HepG2 (cell line): ENCODE results near the gene EFNA3. TPM values are rescaled to one million over a fixed set of nuclear protein-coding genes. Genes with fewer than 3 reads are reported as not detected.

Experiments used
- AHDC1 ChIP-seq: sonication (generic); formaldehyde crosslinking; IDR thresholded peaks from 2 replicates; pipeline ENCODE4 v1.5.1; 2020; ENCODE audit warnings: mild to moderate bottlenecking, missing genetic modification reagents, borderline replicate concordance
- ARNT2 ChIP-seq: sonication (generic); formaldehyde crosslinking; IDR thresholded peaks from 2 replicates; pipeline ENCODE4 v1.8.0; 2022; ENCODE audit warnings: mild to moderate bottlenecking, low read depth, missing genetic modification reagents, moderate library complexity
- DMTF1 ChIP-seq: sonication (generic); formaldehyde crosslinking; IDR thresholded peaks from 2 replicates; pipeline ENCODE4 v1.4.0; 2020; ENCODE audit warnings: mild to moderate bottlenecking, missing genetic modification reagents
- FOXM1 ChIP-seq: sonication (generic); formaldehyde crosslinking; IDR thresholded peaks from 2 replicates; pipeline ENCODE4 v1.5.0; 2020; ENCODE audit warnings: missing genetic modification reagents
- GMEB2 ChIP-seq: IDR thresholded peaks from 2 replicates; pipeline ENCODE4 v1.6.1; 2016; ENCODE audit warnings: missing biosample characterization, missing genetic modification reagents, low read depth
- PRMT3 ChIP-seq: sonication (generic); formaldehyde crosslinking; IDR thresholded peaks from 2 replicates; pipeline ENCODE4 v1.8.1; 2022; ENCODE audit warnings: low read depth, mild to moderate bottlenecking, moderate library complexity, missing genetic modification reagents, borderline replicate concordance
- SMAD1 ChIP-seq: sonication (generic); formaldehyde crosslinking; IDR thresholded peaks from 2 replicates; pipeline ENCODE4 v1.4.0; 2020; ENCODE audit warnings: missing genetic modification reagents, low read depth, mild to moderate bottlenecking, borderline replicate concordance
- SMAD9 ChIP-seq: sonication (generic); formaldehyde crosslinking; IDR thresholded peaks from 2 replicates; pipeline ENCODE4 v1.5.1; 2020; ENCODE audit warnings: mild to moderate bottlenecking, missing genetic modification reagents
- TEAD2 ChIP-seq: sonication (generic); formaldehyde crosslinking; IDR thresholded peaks from 2 replicates; pipeline ENCODE4 v1.9.0; 2021; ENCODE audit warnings: missing genetic modification reagents
- ZNF510 ChIP-seq: sonication (generic); formaldehyde crosslinking; IDR thresholded peaks from 2 replicates; pipeline ENCODE4 v1.4.0; 2020; ENCODE audit warnings: low read depth, mild to moderate bottlenecking, missing genetic modification reagents
- ZNF549 ChIP-seq: sonication (generic); formaldehyde crosslinking; IDR thresholded peaks from 2 replicates; pipeline ENCODE4 v1.5.0; 2020; ENCODE audit warnings: missing genetic modification reagents
- polyA plus RNA-seq, 8 experiments: library from polyadenylated mRNA; depleted of rRNA in 3 of 8; stranded (reverse) in 7 of 8; unstranded in 1 of 8; fragments of >200 nt; fragmentation: Illumina TruSeq in 4 of 8; extraction: Trizol in 4 of 8; gene quantifications; 2 replicates each; pipeline versions ENCODE4 v1.2.1 to v1.2.3, GENCODE V29; 2011 to 2016; ENCODE audit warnings: low read depth in 4 of 8, missing spikeins in 1 of 8, mixed read lengths in 1 of 8; ENCODE audit not compliant: insufficient read depth in 1 of 8
- total RNA-seq, 5 experiments: library from RNA; depleted of rRNA; stranded (reverse); fragments of >200 nt; fragmentation: Illumina TruSeq; extraction: Trizol; gene quantifications; 2 replicates each; pipeline ENCODE4 v1.2.3, GENCODE V29; 2016; ENCODE audit warnings: low read depth in 1 of 5

EFNA3 gene
- total and polyA plus RNA-seq, 2 of the 13 experiments (the other 11 are each of a cell fraction or from before 2014, with no cell fraction given), result 1.0 to 5.7 TPM

GRCh38 chr1:155084722-155085503, 6.3 kb downstream of the EFNA3 start (continued):
- TF ChIP-seq AHDC1 (CRISPR knock-in tag), result no peak; the same call in 1 of the 2 replicates
- no peak for TF ChIP-seq PRMT3 (CRISPR knock-in tag)
- no peak for TF ChIP-seq DMTF1 (CRISPR knock-in tag)
- no peak for TF ChIP-seq FOXM1 (CRISPR knock-in tag)
- no peak for TF ChIP-seq SMAD1 (CRISPR knock-in tag)
- TF ChIP-seq SMAD9 (CRISPR knock-in tag), result no peak
- TF ChIP-seq TEAD2 (CRISPR knock-in tag), result no peak
- TF ChIP-seq ZNF510 (CRISPR knock-in tag), result no peak
- no peak for TF ChIP-seq GMEB2 (CRISPR knock-in tag)
- TF ChIP-seq ZNF549, result no peak
- peak; percentile 42; the same call in 1 of the 2 replicates for TF ChIP-seq ARNT2 (CRISPR knock-in tag)
- TF ChIP-seq, all 625 proteins: peak for 240
